Esophagus muscularis mucosa (tissue), 3 donors: Measurements from ENCODE around the gene MISP.

ENCODE experiments used
- CTCF ChIP-seq, 3 experiments: fragments of 200-600 bp in 2 of 3; fragments of 450-650 bp in 1 of 3; sonication (generic) in 2 of 3; IDR thresholded peaks; one replicate each; pipeline ENCODE4 v1.5.1; 2017 to 2019; ENCODE audit warnings: antibody characterized with exemption in 3 of 3, mild to moderate bottlenecking in 2 of 3, moderate library complexity in 1 of 3
- POLR2AphosphoS5 ChIP-seq, 2 donors: sonication (generic); formaldehyde crosslinking; IDR thresholded peaks; one replicate each; pipeline ENCODE4 v1.6.1; 2017; ENCODE audit warnings: antibody characterized with exemption in 2 of 2

- TF ChIP-seq POLR2AphosphoS5 (IDR thresholded peaks at IDR 0.05) (no peak), CTCF (IDR thresholded peaks at IDR 0.05) (no peak)
These were observed 37.7 kb downstream of the MISP start for GRCh38 chr19:788686-788982.
